SK-N-SH (cell line): ENCODE data around the gene CACNA2D3. TPM values are rescaled to one million over a fixed set of nuclear protein-coding genes. Genes with fewer than 3 reads are reported as not detected.

Experiments used
- CTCF ChIA-PET: fragments of 300-600, 350-600 bp; formaldehyde crosslinking; extraction: SDS; loops from one replicate; lab custom pipeline; 2021; lab: Yijun Ruan, JAX
- POLR2A ChIA-PET: fragments of 350-600 bp; sonication (Branson Sonifier 250); formaldehyde crosslinking; extraction: SDS; loops from one replicate; lab custom pipeline; 2020; ENCODE audit warnings: antibody characterized with exemption, inconsistent platforms; lab: Yijun Ruan, JAX
- DNase-seq: peaks from one replicate; pipeline ENCODE4 v3.0.0; 2012
- H2AFZ ChIP-seq: fragments of 200-600 bp; sonication (generic); 2 replicates; pipeline ENCODE4 v1.8.1; 2016; ENCODE audit warnings: antibody characterized with exemption, mild to moderate bottlenecking, low read depth
- H3F3A ChIP-seq: fragments of 200-600 bp; sonication (generic); replicated peaks from 2 replicates; pipeline ENCODE3; 2016; ENCODE audit warnings: antibody characterized with exemption, mild to moderate bottlenecking; ENCODE audit not compliant: insufficient read depth
- H3K27ac ChIP-seq, 2 experiments: fragments of 200-500 bp in 1 of 2; fragments of 200-600 bp in 1 of 2; sonication (Bioruptor generic) in 1 of 2; sonication (generic), shearing (Covaris generic) in 1 of 2; 2 replicates each; pipeline versions ENCODE4 v1.5.1 to v1.6.1; 2014 to 2016; ENCODE audit warnings: low read depth in 2 of 2, inconsistent platforms in 1 of 2, low read length in 1 of 2, mild to moderate bottlenecking in 1 of 2, mixed read lengths in 1 of 2
- H3K27me3 ChIP-seq: fragments of 200-600 bp; sonication (generic), shearing (Covaris generic); 2 replicates; pipeline ENCODE4 v1.6.1; 2016; ENCODE audit warnings: mixed run types; ENCODE audit not compliant: insufficient read depth
- H3K36me3 ChIP-seq, 2 experiments: fragments of 200-500 bp in 1 of 2; fragments of 200-600 bp in 1 of 2; sonication (Bioruptor generic) in 1 of 2; sonication (generic) in 1 of 2; replicated peaks in 1 of 2; 2 replicates each; pipeline versions ENCODE3 to v1.5.1; 2014 to 2016; ENCODE audit warnings: low read length in 1 of 2, mild to moderate bottlenecking in 1 of 2; ENCODE audit not compliant: insufficient read depth in 2 of 2, control insufficient read depth in 1 of 2
- H3K4me1 ChIP-seq, 2 experiments: fragments of 200-500 bp in 1 of 2; fragments of 200-600 bp in 1 of 2; sonication (Bioruptor generic) in 1 of 2; sonication (generic), shearing (Covaris generic) in 1 of 2; 2 replicates each; pipeline versions ENCODE4 v1.5.1 to v1.6.1; 2014 to 2016; ENCODE audit warnings: low read depth in 1 of 2, low read length in 1 of 2, mixed run types in 1 of 2; ENCODE audit not compliant: insufficient read depth in 2 of 2, control insufficient read depth in 1 of 2
- H3K4me2 ChIP-seq: fragments of 200-600 bp; sonication (generic), shearing (Covaris generic); 2 replicates; pipeline ENCODE4 v1.6.1; 2017; ENCODE audit warnings: mixed run types
- H3K4me3 ChIP-seq, 2 experiments: fragments of 200-500 bp in 1 of 2; fragments of 200-600 bp in 1 of 2; sonication (Bioruptor generic) in 1 of 2; sonication (generic), shearing (Covaris generic) in 1 of 2; 2 replicates each; pipeline versions ENCODE4 v1.5.1 to v1.8.1; 2014 to 2016; ENCODE audit warnings: low read depth in 2 of 2, inconsistent platforms in 1 of 2, low read length in 1 of 2, mild to moderate bottlenecking in 1 of 2, mixed read lengths in 1 of 2, moderate library complexity in 1 of 2
- H3K79me2 ChIP-seq: fragments of 200-600 bp; sonication (generic); 2 replicates; pipeline ENCODE4 v1.8.1; 2017; ENCODE audit warnings: mild to moderate bottlenecking; ENCODE audit not compliant: insufficient read depth
- H3K9ac ChIP-seq: fragments of 200-600 bp; sonication (generic); 2 replicates; pipeline ENCODE4 v1.6.1; 2017; ENCODE audit warnings: mixed run types
- H3K9me2 ChIP-seq: fragments of 200-600 bp; sonication (generic); 2 replicates; pipeline ENCODE4 v1.6.1; 2017; ENCODE audit warnings: mixed run types
- H3K9me3 ChIP-seq: fragments of 200-600 bp; sonication (generic); 2 replicates; pipeline ENCODE4 v1.6.1; 2017; ENCODE audit warnings: mixed run types, mild to moderate bottlenecking, moderate library complexity
- H4K20me1 ChIP-seq: fragments of 200-600 bp; sonication (generic); 2 replicates; pipeline ENCODE4 v1.6.1; 2017; ENCODE audit warnings: mild to moderate bottlenecking, mixed run types; ENCODE audit not compliant: insufficient read depth
- ELF1 ChIP-seq: IDR thresholded peaks from 2 replicates; pipeline ENCODE4 v1.4.0; 2012
- EP300 ChIP-seq, 2 experiments: IDR thresholded peaks; 2 replicates each; pipeline versions ENCODE4 v1.4.0 to v1.6.1; 2012; ENCODE audit warnings: borderline replicate concordance in 1 of 2, low read depth in 1 of 2, low read length in 1 of 2
- FOSL2 ChIP-seq: IDR thresholded peaks from 2 replicates; pipeline ENCODE4 v1.4.0; 2012; ENCODE audit warnings: low read depth, mild to moderate bottlenecking, moderate library complexity, borderline replicate concordance
- JUND ChIP-seq: IDR thresholded peaks from 2 replicates; pipeline ENCODE4 v1.4.0; 2012
- TCF12 ChIP-seq: IDR thresholded peaks from 2 replicates; pipeline ENCODE4 v1.4.0; 2012
- WGBS: methylation state at CpG from one replicate; pipeline ENCODE4 v1.1.6; 2017; ENCODE audit warnings: low lambda C conversion rate; 5-methylcytosine and 5-hydroxymethylcytosine counted together
- polyA plus RNA-seq, 3 experiments: library from polyadenylated mRNA; depleted of rRNA; stranded (reverse); fragments of >200 nt; gene quantifications; 2 replicates each; pipeline ENCODE4 v1.2.3, GENCODE V29; 2012
- TF ChIP-seq, protein P1 (sequence below): fragments of 150-350 bp; IDR thresholded peaks from 2 replicates; pipeline ENCODE4 v1.6.1; 2017; ENCODE audit warnings: antibody characterized with exemption, low read length, low read depth, borderline replicate concordance

CACNA2D3 gene
- polyA plus RNA-seq, 1 of the 3 experiments (the other 2 are of a cell fraction): 0.15 TPM

- Histone ChIP-seq H4K20me1 (no peaks in the 10 kb centered on the region), H3K27ac (no peak overlapping the region), H3K79me2 (no peaks in the 10 kb centered on the region), H3K36me3 (no peaks in the 10 kb centered on the region), H3K4me1 (no peaks in the 10 kb centered on the region), H3F3A (no peaks in the 10 kb centered on the region), H3K27me3 (no peaks in the 10 kb centered on the region), H3K9me2 (no peaks in the 10 kb centered on the region), H3K9ac (no peak overlapping the region), H3K4me2 (no peak overlapping the region), H2AFZ (no peak overlapping the region), H3K9me3 (no peaks in the 10 kb centered on the region), H3K4me3 (no peak overlapping the region)
- DNase-seq: no peak
- ChIA-PET POLR2A (no interaction called here), CTCF (no interaction called here)
- WGBS: 96% methylated on average over 3 of the region's 3 CpGs
- TF ChIP-seq, protein P1, sequence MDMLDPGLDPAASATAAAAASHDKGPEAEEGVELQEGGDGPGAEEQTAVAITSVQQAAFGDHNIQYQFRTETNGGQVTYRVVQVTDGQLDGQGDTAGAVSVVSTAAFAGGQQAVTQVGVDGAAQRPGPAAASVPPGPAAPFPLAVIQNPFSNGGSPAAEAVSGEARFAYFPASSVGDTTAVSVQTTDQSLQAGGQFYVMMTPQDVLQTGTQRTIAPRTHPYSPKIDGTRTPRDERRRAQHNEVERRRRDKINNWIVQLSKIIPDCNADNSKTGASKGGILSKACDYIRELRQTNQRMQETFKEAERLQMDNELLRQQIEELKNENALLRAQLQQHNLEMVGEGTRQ: no peak
- no peak for TF ChIP-seq JUND
Measured at GRCh38 chr3:55017876-55018275, 895.5 kb downstream of the CACNA2D3 start.

DNA sequence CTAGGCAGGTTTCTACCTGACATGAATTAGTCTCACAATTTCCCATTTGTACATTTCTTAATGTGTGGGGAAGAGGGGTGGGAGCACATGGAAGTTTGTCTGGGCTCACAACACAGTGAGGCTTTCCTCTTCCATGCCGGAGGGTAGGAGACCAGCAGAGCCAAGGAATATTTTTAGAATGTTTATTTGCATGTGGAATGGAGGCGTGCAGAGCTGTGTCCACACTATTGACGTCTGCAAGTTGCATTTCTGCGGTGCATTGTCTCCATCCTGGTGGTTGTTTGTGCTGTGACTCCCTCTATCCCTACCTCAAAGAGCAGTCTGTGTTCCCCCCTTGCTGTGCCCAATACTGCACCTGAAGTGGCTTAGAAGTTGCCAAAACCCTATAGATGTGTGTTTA, 908.6 kb downstream of the CACNA2D3 start:
- ChIA-PET CTCF (no interaction called here), POLR2A (no interaction called here)
- Histone ChIP-seq H3K4me2 (no peak overlapping the region), H3K36me3 (no peaks in the 10 kb centered on the region), H3F3A (no peaks in the 10 kb centered on the region), H4K20me1 (no peaks in the 10 kb centered on the region), H3K9me2 (no peaks in the 10 kb centered on the region), H3K4me1 (peaks cover 0 to 2% of the 10 kb centered on the region in 2 experiments; a peak in 2 of 4 replicates), H3K4me3 (no peak overlapping the region), H3K9ac (no peak overlapping the region), H3K27ac (no peak overlapping the region), H2AFZ (no peak overlapping the region), H3K79me2 (no peaks in the 10 kb centered on the region), H3K27me3 (no peaks in the 10 kb centered on the region), H3K9me3 (no peaks in the 10 kb centered on the region)
- TF ChIP-seq TCF12 (no peak), ELF1 (no peak)
- WGBS: 79% methylated on average over 2 of the region's 4 CpGs
- DNase-seq: no peak

GRCh38 chr3:55036883-55037577, 914.7 kb downstream of the CACNA2D3 start:
- CTCF ChIA-PET: no interaction called here
- no peak overlapping the region for H3K9ac ChIP-seq
- DNase-seq: no peak
- H3K4me2 ChIP-seq: no peak overlapping the region
- WGBS: 68% methylated on average over 5 of the region's 5 CpGs
- no peak overlapping the region for H2AFZ ChIP-seq
- peak overlapping the region; percentile 23 to 74; a peak in 2 of 4 replicates for H3K27ac ChIP-seq
- no peak overlapping the region for H3K4me3 ChIP-seq
- no peaks in the 10 kb centered on the region for H3K27me3 ChIP-seq
- TF ChIP-seq FOSL2 (no peak), EP300 (IDR thresholded peaks at IDR 0.05; ENCODE audit: borderline replicate concordance in 1 of 2, low read depth in 1 of 2, low read length in 1 of 2) (0 out of 4 replicates have a peak, but pooled peaks of 1 of the 2 experiments have one; percentile 12), TCF12 (peak; percentile 41; the same call in 1 of the 2 replicates)
- no peaks in the 10 kb centered on the region for H3K79me2 ChIP-seq
- POLR2A ChIA-PET: no interaction called here
- H3K4me1 ChIP-seq: peaks cover 0 to 2% of the 10 kb centered on the region in 2 experiments; a peak in 2 of 4 replicates
- no peaks in the 10 kb centered on the region for H3K36me3 ChIP-seq
- H3K9me2 ChIP-seq: no peaks in the 10 kb centered on the region
- H3K9me3 ChIP-seq: no peaks in the 10 kb centered on the region
- no peaks in the 10 kb centered on the region for H4K20me1 ChIP-seq
- H3F3A ChIP-seq: no peaks in the 10 kb centered on the region
